Brain microvascular endothelial cell (primary cell): ENCODE measurements around the gene SRP9.
"Not testable (repeated sequence)": the region's sequence is repeated elsewhere in the genome, so short reads cannot be mapped to it uniquely, and the experiment has no call there.

Experiments
- DNase-seq: peaks from one replicate; pipeline ENCODE4 v3.0.0-alpha.2; 2020
- H3K27ac ChIP-seq: fragments of 250-450 bp; sonication (Bioruptor Pico); 2 replicates; pipeline ENCODE4 v1.5.1; 2020; ENCODE audit warnings: mild to moderate bottlenecking, moderate library complexity
- H3K27me3 ChIP-seq: fragments of 250-450 bp; sonication (Bioruptor Pico); replicated peaks from 2 replicates; pipeline ENCODE4 v1.5.1; 2020; ENCODE audit warnings: mild to moderate bottlenecking
- H3K36me3 ChIP-seq: fragments of 250-450 bp; sonication (Bioruptor Pico); replicated peaks from 2 replicates; pipeline ENCODE4 v1.5.1; 2020; ENCODE audit warnings: mild to moderate bottlenecking
- H3K4me3 ChIP-seq: 2 replicates; pipeline ENCODE4 v1.5.1; 2011; ENCODE audit warnings: low read depth, mild to moderate bottlenecking, control low read depth, low read length, moderate library complexity
- in situ Hi-C: cut with HindIII; loops from 2 replicates; pipeline ENCODE4 v1.10.0; 2017; ENCODE audit warnings: low sequenced_read_pairs, low pct_ligation_motif_present
- TF ChIP-seq, protein P1 (sequence below): IDR thresholded peaks from 2 replicates; pipeline ENCODE4 v1.5.1; 2011; ENCODE audit warnings: low read depth, mild to moderate bottlenecking, moderate library complexity, low read length, control low read depth, inconsistent platforms; ENCODE audit errors: missing control alignments

SRP9 gene

DNA sequence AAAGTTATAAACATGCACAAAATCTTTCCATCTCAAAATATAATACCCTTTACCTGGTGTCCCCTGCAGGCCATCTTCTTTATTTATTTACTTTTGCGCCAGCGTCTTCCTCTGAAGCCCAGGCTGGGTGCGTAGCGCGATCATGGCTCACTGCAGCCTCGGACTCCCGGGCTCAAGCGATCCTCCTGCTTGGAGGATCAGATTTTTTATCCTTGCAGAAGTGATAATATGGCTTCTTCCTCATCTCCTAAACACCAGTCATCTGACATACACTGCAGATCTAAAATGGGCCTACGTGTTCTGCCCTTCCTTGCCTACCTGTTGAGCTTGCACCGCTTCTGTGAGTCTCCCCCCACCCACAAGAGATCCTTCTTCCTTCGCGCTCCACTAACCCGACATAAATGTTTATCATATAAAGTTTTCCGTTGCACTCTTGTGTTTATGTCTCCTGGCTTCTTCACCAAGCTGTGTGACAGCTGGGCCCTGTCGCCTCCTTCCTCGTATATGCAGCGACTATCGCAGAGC, 506 bp upstream of the SRP9 start:
- H3K27ac ChIP-seq = no peak overlapping the region
- no peaks in the 10 kb centered on the region for H3K27me3 ChIP-seq
- in situ Hi-C loops = no loop called here
- no peak for DNase-seq
- TF ChIP-seq, protein P1, sequence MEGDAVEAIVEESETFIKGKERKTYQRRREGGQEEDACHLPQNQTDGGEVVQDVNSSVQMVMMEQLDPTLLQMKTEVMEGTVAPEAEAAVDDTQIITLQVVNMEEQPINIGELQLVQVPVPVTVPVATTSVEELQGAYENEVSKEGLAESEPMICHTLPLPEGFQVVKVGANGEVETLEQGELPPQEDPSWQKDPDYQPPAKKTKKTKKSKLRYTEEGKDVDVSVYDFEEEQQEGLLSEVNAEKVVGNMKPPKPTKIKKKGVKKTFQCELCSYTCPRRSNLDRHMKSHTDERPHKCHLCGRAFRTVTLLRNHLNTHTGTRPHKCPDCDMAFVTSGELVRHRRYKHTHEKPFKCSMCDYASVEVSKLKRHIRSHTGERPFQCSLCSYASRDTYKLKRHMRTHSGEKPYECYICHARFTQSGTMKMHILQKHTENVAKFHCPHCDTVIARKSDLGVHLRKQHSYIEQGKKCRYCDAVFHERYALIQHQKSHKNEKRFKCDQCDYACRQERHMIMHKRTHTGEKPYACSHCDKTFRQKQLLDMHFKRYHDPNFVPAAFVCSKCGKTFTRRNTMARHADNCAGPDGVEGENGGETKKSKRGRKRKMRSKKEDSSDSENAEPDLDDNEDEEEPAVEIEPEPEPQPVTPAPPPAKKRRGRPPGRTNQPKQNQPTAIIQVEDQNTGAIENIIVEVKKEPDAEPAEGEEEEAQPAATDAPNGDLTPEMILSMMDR = no peak
- no peaks in the 10 kb centered on the region for H3K36me3 ChIP-seq
- H3K4me3 ChIP-seq = peak overlapping the region; percentile 92

DNA sequence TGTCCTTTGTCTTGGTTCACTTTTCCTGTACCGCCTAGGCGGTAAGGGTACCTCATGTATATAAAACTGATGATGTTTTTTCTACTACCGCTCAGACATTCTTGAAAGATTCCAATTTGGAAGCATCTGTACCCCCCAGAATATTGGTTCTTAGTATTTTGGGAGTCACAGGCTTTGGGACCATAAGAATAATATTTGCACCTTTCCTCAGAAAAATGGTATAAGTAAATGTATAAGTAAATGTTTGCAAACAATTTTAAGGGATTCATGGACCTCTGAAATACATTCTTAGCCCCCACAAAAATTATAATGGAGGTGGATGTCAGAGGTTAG, 677 bp downstream of the SRP9 start:
- Histone ChIP-seq H3K27ac (peak overlapping the region; percentile 81), H3K27me3 (no peaks in the 10 kb centered on the region), H3K36me3 (no peaks in the 10 kb centered on the region), H3K4me3 (peak overlapping the region; percentile 92)
- in situ Hi-C loops = no loop called here
- DNase-seq = no peak
- TF ChIP-seq, protein P1 = no peak

DNA sequence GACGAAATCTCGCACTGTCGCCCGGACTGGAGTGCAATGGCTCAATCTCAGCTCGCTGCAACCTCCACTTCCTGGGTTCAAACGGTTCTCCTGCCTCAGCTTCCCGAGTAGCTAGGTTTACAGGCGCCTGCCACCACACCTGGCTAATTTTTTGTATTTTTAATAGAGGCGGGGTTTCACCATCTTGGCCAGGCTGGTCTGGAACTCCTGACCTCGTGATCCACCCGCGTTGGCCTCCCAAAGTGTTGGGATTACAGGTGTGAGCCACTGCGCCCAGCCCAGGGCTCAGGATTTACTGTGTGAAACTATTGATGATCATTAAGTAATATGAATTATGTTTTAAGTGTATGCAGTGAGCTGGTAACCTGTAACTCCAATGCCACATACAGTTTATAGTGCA, 1.5 kb downstream of the SRP9 start:
- in situ Hi-C loops, DNase-seq: not testable (repeated sequence)

DNA sequence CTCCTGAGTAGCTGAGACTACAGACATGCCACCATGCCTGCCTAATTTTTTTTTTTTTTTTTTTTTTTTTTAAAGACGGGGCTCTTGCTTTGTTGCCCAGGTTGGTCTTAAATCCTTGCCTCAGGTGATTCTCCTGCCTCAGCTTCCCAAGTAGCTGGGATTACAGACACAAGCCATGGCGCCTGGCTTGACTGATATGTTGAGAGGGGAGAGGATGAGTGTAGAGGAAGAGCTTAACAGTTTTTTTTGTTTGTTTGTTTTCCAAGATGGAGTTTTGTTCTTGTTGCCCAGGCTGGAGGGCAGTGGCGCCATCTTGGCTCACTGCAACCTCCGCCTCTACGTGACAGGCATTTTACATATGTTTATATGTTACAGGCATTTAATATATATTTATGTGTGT, 2.5 kb downstream of the SRP9 start:
- Histone ChIP-seq H3K36me3 (peaks cover 11% of the 10 kb centered on the region), H3K27me3 (no peaks in the 10 kb centered on the region), H3K4me3 (no peak overlapping the region), H3K27ac (no peak overlapping the region)
- no peak for DNase-seq
- TF ChIP-seq, protein P1 = no peak
- in situ Hi-C loops = no loop called here

More for the DNA sequence above, 1.5 kb downstream of the SRP9 start:
- H3K36me3 ChIP-seq, H3K27ac ChIP-seq, H3K27me3 ChIP-seq: not testable (repeated sequence)
- peak overlapping the region; percentile 92 for H3K4me3 ChIP-seq

DNA sequence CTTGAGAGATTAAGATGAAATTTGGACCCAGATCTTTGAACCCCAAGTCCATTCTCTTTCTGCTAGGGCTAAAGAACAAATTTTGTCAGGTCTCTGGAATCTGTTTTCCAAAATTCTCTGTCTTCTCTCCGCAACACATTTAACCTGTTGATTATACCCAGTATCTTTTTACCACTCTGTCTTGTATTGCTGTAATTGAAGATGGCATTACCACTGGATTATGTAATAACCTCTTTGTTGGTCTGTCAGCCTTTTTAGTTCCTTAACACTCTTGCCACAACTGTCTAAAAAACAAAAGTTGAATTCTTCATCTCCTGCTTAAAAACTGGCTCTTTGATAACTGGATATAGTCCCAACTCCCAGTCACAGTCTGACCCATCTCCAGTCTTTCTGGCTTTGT, 3.0 kb downstream of the SRP9 start:
- no peak for DNase-seq
- no peaks in the 10 kb centered on the region for H3K27me3 ChIP-seq
- in situ Hi-C loops = no loop called here
- no peak overlapping the region for H3K4me3 ChIP-seq
- H3K36me3 ChIP-seq = peaks cover 14% of the 10 kb centered on the region
- H3K27ac ChIP-seq = no peak overlapping the region
- TF ChIP-seq, protein P1 = no peak

DNA sequence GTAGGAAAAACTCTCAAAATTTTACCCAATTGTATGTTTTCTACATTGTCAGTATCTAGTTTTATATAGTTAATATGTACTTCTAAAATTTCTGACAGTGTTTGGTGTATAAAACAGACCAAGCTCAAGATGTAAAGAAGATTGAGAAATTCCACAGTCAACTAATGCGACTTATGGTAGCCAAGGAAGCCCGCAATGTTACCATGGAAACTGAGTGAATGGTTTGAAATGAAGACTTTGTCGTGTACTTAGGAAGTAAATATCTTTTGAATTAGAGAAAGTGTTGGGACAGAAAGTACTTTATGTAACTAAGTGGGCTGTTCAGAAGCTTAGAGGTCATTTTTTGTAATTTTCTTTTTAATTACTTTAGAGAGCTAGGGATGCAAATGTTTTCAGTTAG, 11.5 kb downstream of the SRP9 start:
- peaks cover 53% of the 10 kb centered on the region for H3K36me3 ChIP-seq
- H3K4me3 ChIP-seq, H3K27ac ChIP-seq, in situ Hi-C loops, H3K27me3 ChIP-seq, DNase-seq: not testable (repeated sequence)

DNA sequence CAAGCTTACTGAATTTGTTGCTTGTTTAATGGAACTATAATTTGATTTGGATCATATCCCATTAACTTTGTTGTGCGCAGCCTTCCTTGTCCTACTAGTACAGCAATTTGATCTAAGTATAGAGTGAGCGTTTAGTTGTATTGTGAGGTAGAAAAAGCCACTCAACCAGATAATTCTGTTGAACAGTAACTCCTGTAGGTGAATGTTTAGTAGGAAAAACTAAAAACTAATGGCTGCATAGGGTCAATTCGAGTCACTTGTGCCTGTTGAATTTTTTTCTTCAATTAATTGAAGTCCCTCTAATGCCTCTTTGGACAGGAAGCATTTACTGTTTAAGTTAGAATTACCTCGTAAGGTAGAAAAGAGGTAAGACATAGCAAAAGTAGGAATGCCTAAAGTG, 17.3 kb downstream of the SRP9 start:
- Histone ChIP-seq H3K4me3 (no peak overlapping the region), H3K36me3 (peaks cover 13% of the 10 kb centered on the region), H3K27ac (no peak overlapping the region), H3K27me3 (no peaks in the 10 kb centered on the region)
- TF ChIP-seq, protein P1 = no peak
- no peak for DNase-seq
- in situ Hi-C loops = no loop called here

DNA sequence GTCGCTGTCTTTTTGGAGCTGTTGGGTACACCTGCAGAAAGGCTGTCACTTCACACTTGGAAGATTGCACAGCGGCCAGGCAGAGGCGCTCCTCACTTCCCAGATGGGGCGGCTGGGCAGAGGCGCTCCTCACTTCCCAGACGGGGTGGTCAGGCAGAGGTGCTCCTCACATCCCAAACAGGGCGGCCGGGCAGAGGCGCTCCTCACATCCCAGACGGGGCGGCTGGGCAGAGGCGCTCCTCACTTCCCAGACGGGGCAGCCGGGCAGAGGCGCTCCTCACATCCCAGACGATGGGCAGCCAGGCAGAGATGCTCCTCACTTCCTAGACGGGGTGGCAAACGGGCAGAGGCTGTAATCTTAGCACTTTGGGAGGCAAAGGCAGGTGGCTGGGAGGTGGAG, 18.5 kb downstream of the SRP9 start:
- H3K27ac ChIP-seq, in situ Hi-C loops, H3K27me3 ChIP-seq, H3K36me3 ChIP-seq, DNase-seq, H3K4me3 ChIP-seq: not testable (repeated sequence)

DNA sequence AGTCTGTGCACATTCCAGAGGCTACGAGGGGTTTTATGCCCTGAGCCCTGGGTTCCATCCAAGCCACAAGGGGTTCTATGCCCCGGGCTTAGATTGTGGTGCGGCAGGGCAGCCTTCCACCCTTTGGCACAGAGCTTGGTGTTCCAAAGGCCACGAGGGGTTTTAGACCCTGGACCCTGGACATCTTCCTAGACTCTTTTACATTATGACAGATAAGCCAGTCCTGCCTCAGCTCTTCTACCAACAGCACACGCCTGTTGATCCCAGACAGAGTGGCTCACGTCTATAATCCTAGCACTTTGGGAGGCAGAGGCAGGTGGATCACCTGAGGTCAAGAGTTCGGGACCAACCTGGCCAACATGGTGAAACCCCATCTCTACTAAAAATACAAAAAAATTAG, 23.5 kb downstream of the SRP9 start:
- H3K27me3 ChIP-seq, DNase-seq, H3K4me3 ChIP-seq, H3K27ac ChIP-seq, H3K36me3 ChIP-seq: not testable (repeated sequence)
- in situ Hi-C loops = loop anchor here (25.0 kb wide), 1 partner anchor 186 kb away; the partner anchor contains the start of gene SDE2
